Prostate gland (tissue), 2 donors: ENCODE measurements around the gene FBXW8.

ENCODE experiments used
- POLR2AphosphoS5 ChIP-seq: sonication (generic); formaldehyde crosslinking; IDR thresholded peaks from one replicate; pipeline ENCODE4 v1.6.1; 2017; ENCODE audit warnings: antibody characterized with exemption
- TF ChIP-seq, protein P1 (sequence below), 4 experiments: fragments of 200-600 bp in 2 of 4; fragments of 450-650 bp in 2 of 4; sonication (generic) in 2 of 4; IDR thresholded peaks; 1 replicate in 3 of 4; 2 replicates in 1 of 4; pipeline ENCODE4 v1.5.1; 2016 to 2019; ENCODE audit warnings: antibody characterized with exemption in 4 of 4, mild to moderate bottlenecking in 2 of 4, moderate library complexity in 2 of 4

DNA sequence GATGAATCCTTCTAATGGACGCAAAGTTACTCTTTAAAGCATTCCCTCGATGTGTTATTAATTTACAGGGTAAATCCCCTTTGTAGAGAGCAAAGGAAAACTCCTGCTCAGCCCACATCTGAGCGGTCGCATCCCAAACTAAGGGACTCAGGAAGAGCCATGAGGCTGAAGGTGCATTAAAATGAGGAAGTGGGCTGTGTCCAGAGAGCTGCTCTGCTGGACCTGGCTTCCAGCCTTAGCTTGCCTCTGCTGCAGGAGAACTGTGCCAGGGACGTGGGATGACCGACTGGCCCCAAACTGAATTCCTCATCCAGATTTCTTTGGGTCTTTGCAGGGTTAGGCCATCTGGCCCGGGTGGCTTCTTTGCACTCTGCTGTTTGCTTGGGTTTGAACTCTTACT, 88.3 kb downstream of the FBXW8 start:
- no peak for TF ChIP-seq POLR2AphosphoS5
- TF ChIP-seq, protein P1, sequence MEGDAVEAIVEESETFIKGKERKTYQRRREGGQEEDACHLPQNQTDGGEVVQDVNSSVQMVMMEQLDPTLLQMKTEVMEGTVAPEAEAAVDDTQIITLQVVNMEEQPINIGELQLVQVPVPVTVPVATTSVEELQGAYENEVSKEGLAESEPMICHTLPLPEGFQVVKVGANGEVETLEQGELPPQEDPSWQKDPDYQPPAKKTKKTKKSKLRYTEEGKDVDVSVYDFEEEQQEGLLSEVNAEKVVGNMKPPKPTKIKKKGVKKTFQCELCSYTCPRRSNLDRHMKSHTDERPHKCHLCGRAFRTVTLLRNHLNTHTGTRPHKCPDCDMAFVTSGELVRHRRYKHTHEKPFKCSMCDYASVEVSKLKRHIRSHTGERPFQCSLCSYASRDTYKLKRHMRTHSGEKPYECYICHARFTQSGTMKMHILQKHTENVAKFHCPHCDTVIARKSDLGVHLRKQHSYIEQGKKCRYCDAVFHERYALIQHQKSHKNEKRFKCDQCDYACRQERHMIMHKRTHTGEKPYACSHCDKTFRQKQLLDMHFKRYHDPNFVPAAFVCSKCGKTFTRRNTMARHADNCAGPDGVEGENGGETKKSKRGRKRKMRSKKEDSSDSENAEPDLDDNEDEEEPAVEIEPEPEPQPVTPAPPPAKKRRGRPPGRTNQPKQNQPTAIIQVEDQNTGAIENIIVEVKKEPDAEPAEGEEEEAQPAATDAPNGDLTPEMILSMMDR (IDR thresholded peaks at IDR 0.05): no peak
